ENCODE results near the gene MRO.
"Not testable (repeated sequence)": the region's sequence is repeated elsewhere in the genome, so short reads cannot be mapped to it uniquely, and the experiment has no call there.

The MRO gene

GRCh38 chr18:50839341-50839740 lies 19.5 kb upstream of the MRO start:
- no peak overlapping the region for H3K4me3 ChIP-seq (ENCODE audit: insufficient read depth, low read depth, low read length)
- no peaks in the 10 kb centered on the region for H3K36me3 ChIP-seq (ENCODE audit: control insufficient read depth, insufficient read depth, low read length)
- no peaks in the 10 kb centered on the region for H3K27me3 ChIP-seq (ENCODE audit: control insufficient read depth, insufficient read depth, low read length, poor library complexity, severe bottlenecking)
- 96% methylated on average over 2 of the region's 2 CpGs for WGBS, 2 experiments
- no peaks in the 10 kb centered on the region for H3K9me3 ChIP-seq (ENCODE audit: control insufficient read depth, low read length)
- no peaks in the 10 kb centered on the region for H3K4me1 ChIP-seq (ENCODE audit: control insufficient read depth, insufficient read depth, low read length)
- H3K27ac ChIP-seq (ENCODE audit: insufficient read depth, low read depth, low read length, poor library complexity, severe bottlenecking): no peak overlapping the region

DNA sequence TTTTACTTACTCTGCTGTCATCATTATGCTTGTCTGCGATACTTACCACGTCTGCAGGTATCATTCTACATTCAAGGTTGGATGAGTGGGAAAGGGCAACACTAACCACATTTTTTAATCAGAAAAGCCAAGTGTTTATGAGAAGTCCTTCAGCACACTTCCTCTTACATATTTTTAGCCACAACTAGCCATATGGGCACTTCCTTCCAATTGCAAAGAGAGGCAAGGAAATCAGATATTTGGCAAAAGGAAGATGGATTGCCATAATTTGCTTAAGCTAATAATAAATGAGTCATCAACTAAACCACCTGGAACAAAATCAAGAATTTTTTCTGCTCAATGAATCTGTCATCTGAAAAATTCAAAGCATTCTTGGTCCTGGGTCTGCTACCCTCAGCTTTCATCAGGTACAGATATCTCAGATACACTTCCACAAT lies 16.7 kb upstream of the MRO start:
- H3K36me3 ChIP-seq (ENCODE audit: control insufficient read depth, insufficient read depth, low read length): no peaks in the 10 kb centered on the region
- WGBS, 2 experiments: 97% methylated on average over 2 of the region's 2 CpGs
- no peaks in the 10 kb centered on the region for H3K27me3 ChIP-seq (ENCODE audit: control insufficient read depth, insufficient read depth, low read length, poor library complexity, severe bottlenecking)
- no peaks in the 10 kb centered on the region for H3K9me3 ChIP-seq (ENCODE audit: control insufficient read depth, low read length)
- no peak overlapping the region for H3K4me3 ChIP-seq (ENCODE audit: insufficient read depth, low read depth, low read length)
- H3K4me1 ChIP-seq (ENCODE audit: control insufficient read depth, insufficient read depth, low read length): no peaks in the 10 kb centered on the region
- H3K27ac ChIP-seq (ENCODE audit: insufficient read depth, low read depth, low read length, poor library complexity, severe bottlenecking): no peak overlapping the region

DNA sequence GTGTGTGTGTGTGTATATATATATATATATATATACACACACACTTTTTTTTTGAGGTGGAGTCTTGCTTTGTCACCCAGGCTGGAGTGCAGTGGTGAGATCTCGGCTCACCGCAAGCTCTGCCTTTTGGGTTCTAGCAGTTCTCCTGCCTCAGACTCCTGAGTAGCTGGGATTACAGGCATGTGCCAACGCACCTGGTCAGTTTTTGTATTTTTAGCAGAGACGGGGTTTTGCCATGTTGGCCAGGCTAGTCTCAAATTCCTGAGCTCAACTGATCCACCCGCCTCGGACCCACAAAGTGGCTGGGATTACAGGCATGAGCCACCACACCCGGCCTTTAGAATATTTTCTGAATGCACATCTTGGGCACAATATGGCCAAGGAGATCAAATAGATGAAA lies 13.7 kb upstream of the MRO start:
- H3K36me3 ChIP-seq (ENCODE audit: control insufficient read depth, insufficient read depth, low read length); H3K4me3 ChIP-seq (ENCODE audit: insufficient read depth, low read depth, low read length); H3K27ac ChIP-seq (ENCODE audit: insufficient read depth, low read depth, low read length, poor library complexity, severe bottlenecking); H3K4me1 ChIP-seq (ENCODE audit: control insufficient read depth, insufficient read depth, low read length); H3K9me3 ChIP-seq (ENCODE audit: control insufficient read depth, low read length); H3K27me3 ChIP-seq (ENCODE audit: control insufficient read depth, insufficient read depth, low read length, poor library complexity, severe bottlenecking): not testable (repeated sequence)
- 96 to 97% methylated on average over 7 of the region's 7 CpGs for WGBS, 2 experiments

- Histone ChIP-seq H3K27me3 (ENCODE audit: control insufficient read depth, insufficient read depth, low read length, poor library complexity, severe bottlenecking) (no peaks in the 10 kb centered on the region), H3K36me3 (ENCODE audit: control insufficient read depth, insufficient read depth, low read length) (no peaks in the 10 kb centered on the region), H3K27ac (ENCODE audit: insufficient read depth, low read depth, low read length, poor library complexity, severe bottlenecking) (no peak overlapping the region), H3K4me3 (ENCODE audit: insufficient read depth, low read depth, low read length) (no peak overlapping the region), H3K4me1 (ENCODE audit: control insufficient read depth, insufficient read depth, low read length) (no peaks in the 10 kb centered on the region), H3K9me3 (ENCODE audit: control insufficient read depth, low read length) (no peaks in the 10 kb centered on the region)
- 89 to 90% methylated on average over 2 of the region's 2 CpGs for WGBS, 2 experiments
These were observed 12.9 kb upstream of the MRO start for GRCh38 chr18:50832754-50833153.

DNA sequence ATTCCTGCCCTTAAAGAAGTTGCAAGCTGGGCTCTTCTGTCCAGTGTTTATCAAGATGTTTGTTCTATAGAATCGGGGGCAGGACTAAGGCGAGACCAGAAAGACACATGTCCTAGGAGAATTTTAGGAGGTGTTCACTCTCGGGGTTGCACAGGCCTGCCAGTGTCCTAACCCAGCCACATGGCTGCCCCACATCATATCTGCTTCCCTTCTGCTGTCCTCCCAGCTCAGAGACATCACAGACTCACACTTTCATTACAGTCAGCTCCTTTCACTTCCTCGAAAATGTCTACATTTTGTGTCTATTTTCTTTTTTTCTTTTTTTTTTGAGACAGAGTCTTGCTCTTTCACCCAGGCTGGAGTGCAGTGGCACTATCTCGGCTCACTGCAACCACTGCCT lies 10.7 kb upstream of the MRO start:
- no peaks in the 10 kb centered on the region for H3K36me3 ChIP-seq (ENCODE audit: control insufficient read depth, insufficient read depth, low read length)
- WGBS, 2 experiments: 94 to 96% methylated on average over 5 of the region's 5 CpGs
- H3K4me3 ChIP-seq (ENCODE audit: insufficient read depth, low read depth, low read length): no peak overlapping the region
- no peak overlapping the region for H3K27ac ChIP-seq (ENCODE audit: insufficient read depth, low read depth, low read length, poor library complexity, severe bottlenecking)
- no peaks in the 10 kb centered on the region for H3K9me3 ChIP-seq (ENCODE audit: control insufficient read depth, low read length)
- no peaks in the 10 kb centered on the region for H3K27me3 ChIP-seq (ENCODE audit: control insufficient read depth, insufficient read depth, low read length, poor library complexity, severe bottlenecking)
- H3K4me1 ChIP-seq (ENCODE audit: control insufficient read depth, insufficient read depth, low read length): no peaks in the 10 kb centered on the region

DNA sequence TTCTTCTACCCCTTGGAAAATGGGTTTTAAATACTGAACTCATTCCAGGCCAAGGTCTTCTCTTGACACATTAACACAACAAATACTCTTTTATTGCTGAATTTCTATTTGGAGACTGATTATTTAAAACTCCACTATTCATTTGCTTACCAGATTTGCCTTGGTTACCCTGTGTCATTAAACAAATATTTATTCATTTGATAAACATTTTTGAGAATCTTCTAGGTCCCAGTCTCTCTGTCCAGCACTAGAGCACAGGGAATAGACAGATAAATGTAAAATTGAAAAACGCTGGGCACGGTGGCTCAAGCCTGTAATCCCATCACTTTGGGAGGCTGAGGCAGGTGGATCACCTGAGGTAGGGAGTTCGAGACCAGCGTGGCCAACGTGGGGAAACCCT lies 9.8 kb upstream of the MRO start:
- 85 to 89% methylated on average over 5 of the region's 5 CpGs for WGBS, 2 experiments
- Histone ChIP-seq H3K36me3 (ENCODE audit: control insufficient read depth, insufficient read depth, low read length) (no peaks in the 10 kb centered on the region), H3K27ac (ENCODE audit: insufficient read depth, low read depth, low read length, poor library complexity, severe bottlenecking) (no peak overlapping the region), H3K4me1 (ENCODE audit: control insufficient read depth, insufficient read depth, low read length) (no peaks in the 10 kb centered on the region), H3K27me3 (ENCODE audit: control insufficient read depth, insufficient read depth, low read length, poor library complexity, severe bottlenecking) (no peaks in the 10 kb centered on the region), H3K4me3 (ENCODE audit: insufficient read depth, low read depth, low read length) (no peak overlapping the region), H3K9me3 (ENCODE audit: control insufficient read depth, low read length) (no peaks in the 10 kb centered on the region)

- Histone ChIP-seq H3K27ac (ENCODE audit: insufficient read depth, low read depth, low read length, poor library complexity, severe bottlenecking) (no peak overlapping the region), H3K9me3 (ENCODE audit: control insufficient read depth, low read length) (no peaks in the 10 kb centered on the region), H3K27me3 (ENCODE audit: control insufficient read depth, insufficient read depth, low read length, poor library complexity, severe bottlenecking) (no peaks in the 10 kb centered on the region), H3K4me1 (ENCODE audit: control insufficient read depth, insufficient read depth, low read length) (peaks cover 2% of the 10 kb centered on the region), H3K36me3 (ENCODE audit: control insufficient read depth, insufficient read depth, low read length) (no peaks in the 10 kb centered on the region), H3K4me3 (ENCODE audit: insufficient read depth, low read depth, low read length) (no peak overlapping the region)
- 90 to 94% methylated on average over 5 of the region's 5 CpGs for WGBS, 2 experiments
These were observed 6.2 kb upstream of the MRO start for GRCh38 chr18:50826027-50826426.

- no peaks in the 10 kb centered on the region for H3K36me3 ChIP-seq (ENCODE audit: control insufficient read depth, insufficient read depth, low read length)
- H3K4me1 ChIP-seq (ENCODE audit: control insufficient read depth, insufficient read depth, low read length): peaks cover 6% of the 10 kb centered on the region
- no peak overlapping the region for H3K27ac ChIP-seq (ENCODE audit: insufficient read depth, low read depth, low read length, poor library complexity, severe bottlenecking)
- H3K4me3 ChIP-seq (ENCODE audit: insufficient read depth, low read depth, low read length): no peak overlapping the region
- no peaks in the 10 kb centered on the region for H3K27me3 ChIP-seq (ENCODE audit: control insufficient read depth, insufficient read depth, low read length, poor library complexity, severe bottlenecking)
- 89 to 97% methylated on average over 2 of the region's 2 CpGs for WGBS, 2 experiments
- H3K9me3 ChIP-seq (ENCODE audit: control insufficient read depth, low read length): no peaks in the 10 kb centered on the region
These were observed 5.8 kb upstream of the MRO start for GRCh38 chr18:50825621-50826020.

GRCh38 chr18:50822756-50823155 lies 2.9 kb upstream of the MRO start:
- H3K4me1 ChIP-seq (ENCODE audit: control insufficient read depth, insufficient read depth, low read length): peaks cover 25% of the 10 kb centered on the region
- H3K27me3 ChIP-seq (ENCODE audit: control insufficient read depth, insufficient read depth, low read length, poor library complexity, severe bottlenecking): no peaks in the 10 kb centered on the region
- H3K36me3 ChIP-seq (ENCODE audit: control insufficient read depth, insufficient read depth, low read length): no peaks in the 10 kb centered on the region
- H3K27ac ChIP-seq (ENCODE audit: insufficient read depth, low read depth, low read length, poor library complexity, severe bottlenecking): no peak overlapping the region
- no peaks in the 10 kb centered on the region for H3K9me3 ChIP-seq (ENCODE audit: control insufficient read depth, low read length)
- no peak overlapping the region for H3K4me3 ChIP-seq (ENCODE audit: insufficient read depth, low read depth, low read length)
- 94 to 95% methylated on average over 10 of the region's 10 CpGs for WGBS, 2 experiments

DNA sequence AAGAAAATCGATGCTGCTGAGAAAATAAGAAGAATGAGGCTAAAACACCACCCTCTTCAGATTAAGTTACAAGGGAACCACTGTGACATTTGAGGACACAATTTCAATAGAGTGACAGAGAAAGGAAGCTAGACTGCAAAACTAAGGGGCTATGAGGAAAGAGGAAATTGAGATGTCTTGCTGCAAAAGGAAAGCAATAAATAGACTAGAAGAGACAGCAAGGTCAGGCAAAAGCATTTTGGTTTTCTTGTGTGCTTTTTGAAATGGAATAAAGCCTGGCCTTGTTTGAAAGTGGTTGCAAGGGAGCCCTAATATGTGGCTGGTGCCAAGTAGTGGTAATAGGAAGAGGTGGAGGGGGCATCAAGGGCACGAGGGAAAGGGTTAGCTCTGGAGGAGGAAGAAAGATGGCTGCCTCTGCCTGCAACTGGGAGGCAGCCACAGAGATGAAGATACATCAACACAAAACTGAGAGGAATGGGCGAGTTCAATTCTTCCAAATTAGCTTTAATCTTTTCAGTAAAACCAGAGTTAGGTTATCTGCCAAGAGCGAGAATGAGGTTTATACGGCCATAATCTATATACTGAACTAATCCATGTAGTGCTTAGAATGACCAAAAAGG lies 1.2 kb upstream of the MRO start:
- Histone ChIP-seq H3K36me3 (ENCODE audit: control insufficient read depth, insufficient read depth, low read length) (no peaks in the 10 kb centered on the region), H3K27ac (ENCODE audit: insufficient read depth, low read depth, low read length, poor library complexity, severe bottlenecking) (no peak overlapping the region), H3K27me3 (ENCODE audit: control insufficient read depth, insufficient read depth, low read length, poor library complexity, severe bottlenecking) (no peaks in the 10 kb centered on the region), H3K4me3 (ENCODE audit: insufficient read depth, low read depth, low read length) (no peak overlapping the region), H3K9me3 (ENCODE audit: control insufficient read depth, low read length) (no peaks in the 10 kb centered on the region), H3K4me1 (ENCODE audit: control insufficient read depth, insufficient read depth, low read length) (peaks cover 36% of the 10 kb centered on the region)
- 89 to 90% methylated on average over 5 of the region's 5 CpGs for WGBS, 2 experiments

Data from ectodermal cell (in vitro differentiated cells).